NK-92 (cell line): ENCODE results near the gene SUFU.

Source experiments
- DNase-seq: peaks from one replicate; lab custom pipeline; 2025; ENCODE audit not compliant: unreplicated experiment; lab: John Stamatoyannopoulos, UW

SUFU gene

DNA sequence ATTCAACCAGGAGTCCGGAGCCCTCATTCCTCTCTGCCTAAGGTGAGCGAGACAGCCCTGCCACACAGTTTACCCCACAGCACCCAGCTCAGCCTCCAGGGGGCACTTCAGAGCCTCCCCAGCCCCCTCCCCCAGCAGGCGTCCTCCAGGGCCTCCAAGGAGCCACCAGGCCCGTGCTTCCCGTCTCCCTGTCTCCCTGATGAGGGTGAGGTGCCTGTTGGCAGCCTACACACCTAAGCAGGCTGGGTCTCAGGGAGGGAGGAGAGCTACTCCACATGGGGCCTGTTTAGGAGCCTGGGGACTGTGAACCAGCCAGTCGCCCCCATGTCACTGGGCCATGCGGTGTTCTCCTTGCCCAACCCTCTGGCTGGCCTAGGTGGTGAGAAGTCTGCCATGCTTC lies 111.6 kb downstream of the SUFU start:
- no peak for DNase-seq

DNA sequence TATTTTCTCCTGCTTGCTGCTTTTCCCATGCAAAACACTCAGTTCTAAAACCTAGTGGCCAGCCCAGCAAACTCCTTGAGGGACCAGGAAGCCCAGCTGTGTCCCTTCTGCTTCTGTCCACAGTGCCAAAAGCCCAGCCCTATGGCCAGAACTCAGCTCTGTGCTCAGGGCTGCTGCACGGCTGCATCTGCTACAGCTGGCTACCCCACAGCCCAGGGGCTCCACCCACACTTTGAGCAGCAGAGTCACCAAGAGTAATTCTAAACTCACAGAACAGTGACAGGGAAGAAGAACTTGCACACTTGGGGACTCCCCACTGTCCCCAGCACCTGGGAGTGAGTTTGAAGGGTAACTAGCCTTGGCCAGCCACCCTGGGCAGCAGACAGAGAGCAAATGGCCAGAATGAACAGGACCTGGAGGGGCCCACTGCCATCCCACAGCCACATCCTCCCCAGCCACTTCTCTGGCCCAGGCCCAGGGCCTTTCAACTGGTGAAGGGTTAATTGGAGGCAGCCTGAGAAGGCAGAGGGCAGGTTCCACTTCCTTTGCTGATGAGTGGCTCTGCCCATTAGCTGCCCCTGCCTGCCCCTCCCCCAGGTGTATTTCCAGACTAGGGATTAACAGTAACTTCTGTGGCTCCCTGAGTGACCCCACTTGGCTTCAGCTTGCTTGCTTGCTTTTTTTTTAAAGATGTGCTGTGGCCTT lies 112.4 kb downstream of the SUFU start:
- no peak for DNase-seq

DNA sequence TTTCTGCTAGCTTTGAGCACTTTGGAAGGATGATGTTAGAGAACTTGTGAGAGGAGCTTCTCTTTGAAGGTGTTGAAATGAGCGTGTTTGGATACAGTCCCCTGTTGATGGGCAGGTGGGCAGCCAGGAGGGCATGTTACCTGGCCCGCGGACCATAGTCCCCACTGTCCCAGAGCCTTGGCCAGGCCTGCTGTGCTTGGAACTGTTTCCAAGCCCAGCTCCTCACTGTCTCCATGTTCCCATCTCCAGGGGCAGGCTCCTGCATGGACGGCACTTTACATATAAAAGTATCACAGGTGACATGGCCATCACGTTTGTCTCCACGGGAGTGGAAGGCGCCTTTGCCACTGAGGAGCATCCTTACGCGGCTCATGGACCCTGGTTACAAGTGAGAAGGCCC lies 113.3 kb downstream of the SUFU start:
- no peak for DNase-seq

DNA sequence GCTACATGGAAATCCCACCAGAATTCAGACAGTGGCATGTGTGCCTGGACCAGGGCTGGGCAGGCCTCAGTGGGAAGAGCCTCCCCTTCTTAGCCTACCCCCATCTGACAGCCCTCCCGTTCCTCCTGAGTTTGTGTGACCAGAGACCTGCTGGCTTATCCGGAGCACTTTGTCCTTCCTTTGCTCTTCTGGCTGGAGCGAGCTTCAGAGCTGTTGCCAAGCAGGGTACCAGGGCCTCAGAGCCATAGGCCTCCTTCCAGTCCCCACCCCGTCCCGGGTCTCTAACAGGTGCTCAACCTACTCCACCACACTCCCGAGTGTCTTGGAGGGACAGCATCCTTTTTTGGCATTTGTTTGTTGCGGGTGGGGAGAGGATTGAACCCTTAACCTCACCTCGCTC lies 114.0 kb downstream of the SUFU start:
- no peak for DNase-seq

DNA sequence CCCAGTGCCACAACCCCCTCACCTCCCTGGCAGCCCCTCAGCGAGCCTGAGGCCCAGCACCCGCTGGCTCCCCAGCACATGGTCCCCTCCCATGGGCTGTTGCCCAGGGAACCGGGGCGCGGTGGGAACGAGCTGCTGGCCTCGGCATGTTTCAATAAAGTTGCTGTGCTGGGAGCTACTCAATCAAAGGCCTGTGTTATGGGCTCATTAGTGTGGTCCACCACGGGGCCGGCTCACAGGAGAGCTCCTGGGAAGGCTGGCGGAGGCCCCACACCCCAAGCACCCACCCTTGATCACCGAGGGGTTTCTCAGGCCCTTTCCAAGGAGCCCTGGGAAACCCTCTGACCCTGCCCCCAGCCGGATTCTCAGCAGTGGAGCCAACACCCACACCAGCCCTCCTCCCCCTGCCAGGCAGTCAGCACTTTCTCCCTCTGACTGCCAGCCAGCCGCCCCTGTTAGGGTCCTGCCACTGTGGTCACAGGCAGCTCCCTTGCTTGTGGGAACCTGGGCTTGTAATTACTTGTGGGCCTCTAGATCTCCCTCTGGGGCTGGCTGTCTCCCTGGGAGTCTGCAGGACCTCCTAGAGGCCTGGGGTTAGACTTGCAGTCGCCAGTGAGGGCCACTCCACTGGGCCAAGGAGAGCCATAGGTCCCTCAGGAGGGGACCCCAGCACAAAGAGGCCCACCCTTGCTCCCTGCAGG lies 115.7 kb downstream of the SUFU start:
- no peak for DNase-seq

DNA sequence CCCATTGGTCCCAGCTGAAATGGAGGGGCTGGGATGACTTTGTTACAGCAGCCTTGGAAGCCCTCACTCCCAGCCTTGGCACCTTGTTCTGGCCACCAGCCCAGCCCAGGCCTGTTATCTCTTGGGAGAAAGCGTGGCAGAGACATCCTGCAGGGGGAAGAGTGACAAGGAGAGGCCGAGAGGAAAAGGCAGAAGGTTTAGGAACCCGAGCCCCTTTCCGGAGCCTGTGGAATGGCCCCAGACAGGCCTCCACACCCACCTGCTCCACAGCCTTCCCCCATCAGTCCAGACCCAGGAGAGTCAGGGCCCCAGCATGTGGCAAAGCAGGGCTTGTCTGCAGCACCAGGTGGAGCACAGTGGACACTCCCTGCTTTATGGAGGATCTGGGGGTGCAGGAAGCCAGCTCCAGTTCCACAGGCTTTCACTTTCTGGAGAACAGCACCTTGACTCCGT lies 116.4 kb downstream of the SUFU start:
- no peak for DNase-seq

DNA sequence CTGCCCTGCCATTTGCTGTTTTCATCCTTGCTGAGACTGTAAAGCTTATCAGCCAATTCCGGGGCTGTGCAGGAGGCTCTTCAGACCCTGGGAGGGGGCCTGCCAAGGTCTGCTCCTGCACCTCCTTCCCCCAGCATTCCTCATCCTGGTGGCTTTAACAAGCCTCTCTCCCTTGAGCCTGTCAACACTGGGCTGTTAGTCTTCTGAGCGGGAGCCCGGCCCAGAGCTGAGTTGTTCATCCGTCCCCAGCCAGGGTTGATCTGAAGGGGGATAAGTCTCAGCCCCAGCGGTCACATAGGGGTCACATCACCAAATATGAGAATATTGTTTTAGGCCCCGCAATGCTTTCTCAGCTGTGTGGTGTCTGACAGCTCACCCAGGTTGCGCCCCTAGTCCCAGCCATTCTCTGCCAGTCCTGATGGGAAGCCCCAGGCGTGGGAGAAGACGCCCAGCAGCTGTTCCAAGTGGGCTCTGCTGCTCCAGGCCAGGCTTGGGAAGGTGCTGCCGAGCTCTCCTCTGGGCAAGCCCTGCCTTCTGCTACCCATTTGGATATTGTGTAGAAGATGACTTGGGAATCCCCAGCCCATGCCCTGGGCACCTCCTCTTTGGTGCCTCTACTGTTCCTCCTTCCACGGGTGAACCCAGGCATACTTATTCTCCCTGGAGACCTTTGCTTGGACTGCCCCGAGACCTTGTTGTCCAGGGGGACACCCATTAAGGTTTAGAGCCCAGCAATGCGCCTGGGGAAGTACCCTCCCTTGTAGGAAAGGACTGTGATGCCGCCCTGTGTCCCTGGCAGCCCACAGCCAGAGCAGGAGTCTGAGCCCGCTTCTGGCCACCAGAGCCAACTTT lies 117.0 kb downstream of the SUFU start:
- DNase-seq, result no peak

DNA sequence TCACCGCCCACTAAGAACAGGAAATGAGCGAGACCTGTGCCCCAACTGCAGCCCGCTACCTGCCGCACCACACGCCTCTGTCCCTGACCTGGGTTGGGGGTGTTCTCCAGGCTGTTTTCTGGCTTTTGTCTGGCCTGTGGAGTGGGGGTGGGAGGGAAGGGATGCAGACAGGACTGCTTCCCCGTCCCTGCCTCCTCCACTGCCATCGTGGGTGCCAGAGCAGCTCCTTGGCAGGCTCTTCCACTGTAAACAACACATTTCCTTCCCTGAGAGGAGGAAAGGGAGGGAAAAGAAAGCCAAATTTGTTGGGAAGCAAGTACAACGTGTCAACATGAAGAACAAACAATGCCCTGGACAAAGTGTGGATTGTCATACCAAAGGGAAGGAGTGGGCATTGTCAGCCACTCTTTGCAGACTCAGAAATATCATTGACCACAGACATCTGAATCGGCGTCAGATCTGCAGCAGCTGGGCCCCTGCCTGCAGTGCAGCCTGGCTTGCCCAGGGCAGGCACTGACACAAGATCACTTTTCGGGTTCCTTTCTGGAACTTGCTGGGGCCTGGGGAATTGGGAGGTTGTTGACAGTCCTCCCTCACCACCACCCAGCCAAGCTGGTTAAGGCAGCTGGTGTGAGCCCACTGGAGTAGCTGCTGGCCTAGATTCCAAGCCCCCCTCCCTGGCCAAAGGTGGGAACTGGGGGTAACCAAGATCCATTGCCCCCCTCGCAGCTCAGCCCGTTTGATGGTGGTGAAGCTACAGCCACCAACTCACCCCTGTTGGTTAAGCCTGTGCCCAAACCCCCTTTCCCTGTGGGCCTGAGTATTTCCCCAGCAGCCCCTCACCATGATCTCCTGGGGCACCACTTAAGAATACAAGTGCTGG lies 117.9 kb downstream of the SUFU start:
- no peak for DNase-seq

DNA sequence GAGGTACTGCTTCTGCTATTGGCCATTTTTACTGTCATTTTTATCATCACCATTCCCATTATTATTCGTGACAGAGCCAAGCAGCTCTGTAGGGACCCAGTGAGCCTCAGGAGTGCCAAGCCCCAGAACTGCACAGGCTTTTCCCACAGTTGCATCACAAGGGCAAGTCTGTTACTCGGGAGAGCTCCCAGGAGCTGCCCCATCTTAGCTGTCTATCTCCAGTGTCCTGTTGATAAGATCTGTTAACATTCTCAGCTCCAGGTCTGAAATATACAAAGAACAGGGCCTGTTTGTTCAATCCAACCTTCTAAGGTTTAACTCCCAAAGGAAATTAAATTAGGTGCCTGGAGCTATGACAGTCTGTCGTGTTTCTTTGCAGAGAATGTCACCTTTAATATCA lies 120.3 kb downstream of the SUFU start:
- DNase-seq, result no peak

DNA sequence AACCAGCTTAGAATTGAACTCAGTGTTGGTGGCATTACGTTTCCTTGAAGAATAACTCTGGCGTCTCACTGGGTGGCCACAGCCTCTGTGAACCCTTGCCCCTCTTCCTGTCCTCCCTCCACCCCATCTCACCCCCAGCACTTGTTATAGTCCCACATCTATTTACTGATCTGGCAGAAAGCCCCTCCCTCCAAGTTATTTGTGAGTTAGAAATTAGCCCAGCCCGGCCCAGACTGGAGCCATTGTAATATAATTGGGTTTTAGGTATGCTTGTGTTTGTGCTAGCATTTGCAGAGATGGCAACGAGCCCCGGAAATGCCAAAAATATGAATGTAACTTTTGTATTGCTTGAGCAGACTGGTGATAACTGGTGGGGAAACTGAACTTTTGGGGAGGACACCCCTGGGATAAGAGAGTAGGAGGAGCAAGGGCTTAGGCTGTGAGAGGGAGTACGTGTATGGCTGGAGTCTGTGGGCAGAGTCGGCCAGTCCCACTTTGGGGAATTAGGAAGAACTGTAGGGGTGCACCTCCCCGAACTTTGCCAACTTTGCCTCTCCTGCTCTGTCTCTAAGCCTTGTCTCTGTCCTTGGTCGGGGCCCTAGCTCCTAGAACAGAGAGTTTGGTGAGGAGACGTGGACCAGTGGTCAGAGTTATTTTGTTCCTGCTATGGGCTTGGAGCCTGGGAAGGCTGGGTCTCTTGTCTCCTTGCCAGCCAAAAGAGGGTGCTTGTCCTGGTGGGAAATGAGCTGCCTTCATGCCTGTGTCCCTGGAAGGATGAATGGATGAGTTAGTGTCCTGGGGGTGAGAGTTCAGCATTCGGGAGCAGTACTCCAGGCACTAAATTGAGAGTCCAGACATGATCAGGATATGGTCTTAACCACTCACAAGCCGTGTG lies 121.2 kb downstream of the SUFU start:
- no peak for DNase-seq

DNA sequence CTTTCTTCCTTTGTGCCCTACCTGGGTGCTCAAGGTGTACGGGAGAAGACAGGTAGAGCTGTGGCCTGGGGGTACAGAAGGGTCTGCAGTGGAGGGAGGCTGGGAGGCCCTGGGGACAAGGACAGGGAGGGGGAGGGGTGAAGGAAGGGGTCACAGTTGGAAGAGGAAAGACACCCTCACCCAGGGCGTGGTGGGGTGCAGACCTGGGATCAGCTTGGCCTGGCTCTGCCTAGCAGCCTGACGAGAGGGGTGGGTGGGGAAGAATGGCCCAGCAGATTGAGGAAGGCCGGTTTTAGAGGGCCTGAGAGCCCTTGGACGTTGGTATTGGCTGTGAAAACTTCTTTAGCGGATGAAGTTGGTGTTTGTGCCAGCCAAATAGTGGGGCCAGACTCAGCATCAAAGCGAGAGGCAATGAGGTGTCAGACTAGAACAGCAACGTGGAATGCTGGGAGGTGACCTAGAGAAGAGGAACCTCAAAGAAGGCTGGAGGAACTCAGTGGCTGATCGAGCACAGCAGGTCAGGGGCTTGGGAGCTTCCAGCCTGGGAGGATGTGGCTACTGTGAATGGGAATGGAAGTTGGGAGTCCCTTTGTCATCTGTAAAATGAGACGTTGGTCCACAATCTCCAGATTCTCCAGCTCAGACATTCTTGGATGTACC lies 122.4 kb downstream of the SUFU start:
- DNase-seq, result no peak

DNA sequence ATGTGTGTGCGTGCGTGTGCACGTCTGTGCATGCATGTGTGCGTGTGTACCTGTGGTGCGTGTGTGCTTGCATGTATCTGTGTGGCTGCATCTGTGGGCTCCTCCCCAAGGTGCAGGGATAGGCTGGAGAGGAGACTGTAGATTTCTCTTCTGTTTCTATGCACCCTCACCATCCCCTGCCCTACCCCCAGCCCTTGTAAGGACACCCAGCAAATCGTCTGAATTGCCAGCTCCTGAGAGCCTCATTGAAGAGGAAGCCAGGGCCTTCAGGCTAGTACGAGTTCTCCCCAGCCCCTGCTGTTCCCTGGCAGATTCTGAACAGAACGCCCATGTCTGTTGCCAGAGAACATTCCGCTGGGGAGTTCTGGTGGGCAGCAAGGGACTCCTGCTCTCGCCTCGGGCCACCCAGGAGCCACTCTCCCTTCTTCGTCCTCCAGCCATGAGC lies 123.5 kb downstream of the SUFU start:
- no peak for DNase-seq

DNA sequence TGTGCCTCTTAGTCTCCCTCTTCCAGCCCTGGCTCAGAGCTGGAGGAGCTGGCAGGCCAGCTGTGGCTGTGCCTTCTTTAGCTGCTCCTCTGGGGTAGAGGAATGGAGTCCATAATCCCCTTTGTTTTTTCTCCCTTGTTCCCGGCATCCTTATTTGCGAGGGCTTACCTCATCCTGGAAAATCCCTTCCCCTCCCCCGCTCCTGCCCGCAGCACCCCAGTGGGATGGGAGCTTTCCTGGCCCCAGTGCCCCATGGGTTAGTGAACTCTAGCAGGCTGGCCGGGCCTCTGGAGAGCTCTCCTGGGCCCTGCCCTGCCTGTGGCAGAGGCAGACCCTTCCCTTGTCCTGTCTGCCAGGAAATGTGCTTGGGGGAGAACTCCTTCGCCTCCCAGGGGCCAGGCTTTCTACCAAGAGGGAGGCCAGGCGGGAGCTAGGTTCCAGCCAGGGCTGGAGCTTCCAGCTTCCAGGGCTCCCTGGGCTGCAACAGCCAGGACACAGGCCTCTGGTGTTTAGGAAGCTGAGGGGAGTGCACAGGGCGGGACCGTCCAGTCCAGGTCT lies 124.0 kb downstream of the SUFU start:
- DNase-seq, result no peak

DNA sequence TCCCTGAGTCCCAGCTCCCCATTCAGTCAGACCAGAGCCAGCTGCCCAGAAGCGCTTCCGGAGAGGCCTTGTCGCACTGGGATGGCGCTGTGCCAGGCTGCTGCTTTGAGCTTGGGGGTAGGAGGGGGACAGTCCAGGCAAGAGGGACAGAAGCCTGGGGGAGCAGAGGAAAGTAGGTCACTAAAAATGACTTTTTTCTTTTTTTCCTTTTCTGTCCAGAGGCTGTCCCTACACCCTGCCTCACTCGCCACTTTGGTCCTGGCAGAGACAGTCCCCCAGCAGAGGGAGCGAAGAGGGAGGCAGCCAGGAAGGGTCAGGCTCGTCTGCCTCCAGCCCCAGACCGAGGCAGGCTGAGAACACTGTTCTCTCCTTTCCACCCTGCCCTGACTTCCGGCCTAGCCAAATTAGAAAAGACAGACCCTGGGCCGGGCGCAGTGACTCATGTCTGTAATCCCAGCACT lies 124.7 kb downstream of the SUFU start:
- DNase-seq, result no peak

DNA sequence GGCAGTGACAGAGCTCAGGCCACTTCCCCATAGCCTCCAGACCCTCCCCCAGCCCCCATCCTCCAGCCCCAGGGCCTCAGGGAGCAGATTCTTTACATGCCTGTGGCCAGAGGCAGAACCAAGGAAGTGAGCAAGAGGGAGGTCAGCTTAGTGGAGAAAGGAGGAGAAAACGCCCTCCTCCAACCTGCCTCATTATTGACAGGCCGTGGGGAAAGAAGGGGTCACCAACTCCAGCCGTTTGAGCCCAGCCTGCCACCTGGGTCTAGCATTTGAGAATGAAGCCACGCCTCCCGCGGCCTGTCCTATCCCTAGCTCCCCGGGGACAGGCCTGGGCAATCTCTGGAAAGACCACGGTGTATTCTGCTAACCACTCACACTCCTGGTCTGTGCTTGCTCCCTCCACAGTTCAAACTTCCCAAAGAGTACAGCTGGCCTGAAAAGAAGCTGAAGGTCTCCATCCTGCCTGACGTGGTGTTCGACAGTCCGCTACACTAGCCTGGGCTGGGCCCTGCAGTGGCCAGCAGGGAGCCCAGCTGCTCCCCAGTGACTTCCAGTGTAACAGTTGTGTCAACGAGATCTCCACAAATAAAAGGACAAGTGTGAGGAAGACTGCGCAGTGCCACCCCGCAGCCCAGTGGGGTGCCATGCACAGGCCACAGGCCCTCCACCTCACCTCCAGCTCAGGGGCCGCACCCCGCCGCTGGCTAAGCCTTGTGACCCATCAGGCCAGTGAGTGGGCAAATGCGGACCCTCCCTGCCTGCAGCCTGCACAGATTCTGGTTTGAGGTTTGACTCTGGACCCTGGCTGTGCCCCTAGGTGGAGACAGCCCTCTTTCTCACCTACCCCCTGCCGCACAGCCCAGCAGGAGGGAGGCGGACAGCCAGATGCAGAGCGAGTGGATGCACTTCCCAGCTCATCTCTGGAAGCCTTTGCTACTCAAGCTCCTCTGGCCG lies 126.2 kb downstream of the SUFU start:
- DNase-seq, result no peak

DNA sequence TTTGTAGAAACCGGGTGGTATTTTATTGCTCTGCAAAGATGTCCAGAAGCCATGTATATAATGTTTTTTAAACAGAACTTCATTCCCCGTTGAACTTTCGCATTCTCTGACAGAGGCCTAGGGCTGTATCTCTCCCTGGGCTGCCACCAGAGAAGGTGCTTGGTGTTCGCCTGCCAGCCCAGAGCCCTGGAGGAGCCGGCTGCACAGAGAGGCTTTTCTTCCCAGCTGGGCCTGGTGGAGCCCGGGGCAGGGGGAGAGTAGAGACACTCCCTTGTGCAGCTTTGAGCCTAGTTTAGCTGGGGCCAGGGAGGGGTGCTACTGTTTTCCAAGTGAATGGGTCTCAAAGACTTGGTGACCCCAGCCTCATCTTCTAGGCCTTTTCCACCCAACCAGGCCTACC lies 126.9 kb downstream of the SUFU start:
- no peak for DNase-seq

DNA sequence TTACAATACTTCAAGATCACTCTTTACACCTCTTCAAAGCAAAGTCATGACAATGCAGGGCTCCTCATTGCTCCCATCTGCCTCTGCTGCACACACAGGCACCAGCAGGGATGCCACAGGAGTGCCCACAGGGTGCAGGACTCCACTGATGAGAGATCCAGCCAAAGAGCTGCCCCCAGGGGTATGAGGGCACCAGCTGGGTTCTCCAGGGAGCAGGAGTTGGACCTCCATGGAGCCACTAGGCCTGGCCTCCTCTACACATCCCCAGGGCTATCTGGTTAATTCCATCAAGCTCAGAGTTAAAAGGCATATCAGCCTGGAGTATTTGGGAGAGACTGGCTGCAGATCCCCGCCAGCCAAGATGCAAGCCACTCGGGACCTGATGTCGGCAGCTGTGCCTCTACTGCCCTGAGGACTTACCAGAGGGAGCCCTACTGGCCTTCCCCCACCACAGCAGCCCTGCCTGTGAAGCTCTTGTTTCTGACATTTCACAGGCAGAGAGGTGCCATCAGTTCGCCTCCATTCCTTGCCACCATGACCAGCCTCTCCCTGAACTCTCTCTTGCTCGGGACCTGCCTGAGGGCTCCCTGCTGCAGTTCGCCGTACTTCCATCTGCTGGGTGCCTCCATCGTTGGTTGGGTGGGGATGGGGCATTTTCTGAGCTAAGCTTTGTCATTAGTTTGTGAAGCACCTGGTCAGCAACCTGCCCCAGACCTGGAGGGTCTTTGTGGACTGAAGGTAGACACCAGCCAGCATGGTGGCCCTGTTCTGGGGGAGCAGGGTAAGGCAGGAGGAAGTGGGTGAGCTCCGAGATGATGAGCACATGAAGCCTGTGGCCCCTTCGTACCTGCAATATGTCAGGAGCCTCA lies 128.0 kb downstream of the SUFU start:
- DNase-seq, result no peak
